Loucy (cell line): Measurements from ENCODE around the gene RNF157.

ENCODE experiments used
- H2AFZ ChIP-seq: fragments of 200-600 bp; sonication (generic); 2 replicates; pipeline ENCODE4 v1.6.0; 2016; ENCODE audit warnings: antibody characterized with exemption, mild to moderate bottlenecking, low read length, moderate library complexity
- H3F3A ChIP-seq: fragments of 200-600 bp; 2 replicates; pipeline ENCODE4 v1.6.0; 2016; ENCODE audit warnings: antibody characterized with exemption, low read depth, mild to moderate bottlenecking
- H3K27me3 ChIP-seq: fragments of 200-600 bp; sonication (generic); 2 replicates; pipeline ENCODE4 v1.6.1; 2014; ENCODE audit warnings: low read length, mild to moderate bottlenecking; ENCODE audit not compliant: insufficient read depth, poor library complexity, severe bottlenecking
- H3K36me3 ChIP-seq: fragments of 200-600 bp; sonication (generic); 2 replicates; pipeline ENCODE4 v1.6.1; 2016; ENCODE audit warnings: low read length; ENCODE audit not compliant: insufficient read depth
- H3K4me1 ChIP-seq: fragments of 200-600 bp; sonication (generic); 2 replicates; pipeline ENCODE4 v1.5.1; 2014; ENCODE audit warnings: low read length, mild to moderate bottlenecking; ENCODE audit not compliant: insufficient read depth, poor library complexity, severe bottlenecking
- H3K4me2 ChIP-seq: fragments of 200-600 bp; sonication (generic); 2 replicates; pipeline ENCODE4 v1.6.0; 2014; ENCODE audit warnings: antibody characterized with exemption, low read length, low read depth, mild to moderate bottlenecking; ENCODE audit not compliant: poor library complexity, severe bottlenecking
- H3K4me3 ChIP-seq: fragments of 200-600 bp; sonication (generic); 2 replicates; pipeline ENCODE4 v1.5.1; 2014; ENCODE audit warnings: low read length, mild to moderate bottlenecking, mixed read lengths; ENCODE audit not compliant: poor library complexity, severe bottlenecking
- H3K79me2 ChIP-seq: fragments of 200-600 bp; sonication (generic); 2 replicates; pipeline ENCODE4 v1.6.1; 2014; ENCODE audit warnings: low read length; ENCODE audit not compliant: insufficient read depth
- H3K9ac ChIP-seq: fragments of 200-600 bp; sonication (generic); 2 replicates; pipeline ENCODE4 v1.6.0; 2014; ENCODE audit warnings: mild to moderate bottlenecking, low read depth, low read length, moderate library complexity; ENCODE audit not compliant: poor library complexity, severe bottlenecking
- H3K9me2 ChIP-seq: fragments of 200-600 bp; sonication (generic); replicated peaks from 2 replicates; pipeline ENCODE4 v1.6.1; 2016; ENCODE audit warnings: low read depth, low read length, mixed read lengths
- H3K9me3 ChIP-seq: fragments of 200-600 bp; sonication (generic); 2 replicates; pipeline ENCODE4 v1.6.1; 2014; ENCODE audit warnings: mild to moderate bottlenecking, antibody characterized with exemption, low read length, low read depth; ENCODE audit not compliant: insufficient read depth
- H4K20me1 ChIP-seq: fragments of 200-600 bp; sonication (generic); 2 replicates; pipeline ENCODE4 v1.6.0; 2014; ENCODE audit warnings: antibody characterized with exemption, low read length, mild to moderate bottlenecking; ENCODE audit not compliant: insufficient read depth, poor library complexity, severe bottlenecking
- CTCF ChIP-seq: fragments of 200-600 bp; sonication (generic); conservative IDR thresholded peaks from 2 replicates; pipeline ENCODE4 v1.5.1; 2014; ENCODE audit warnings: mild to moderate bottlenecking, antibody characterized with exemption, low read length
- EZH2phosphoT487 ChIP-seq: fragments of 200-600 bp; IDR thresholded peaks from 2 replicates; pipeline ENCODE4 v1.6.1; 2018; ENCODE audit warnings: antibody characterized with exemption, mild to moderate bottlenecking, moderate library complexity, borderline replicate concordance

Gene RNF157

GRCh38 chr17:76239538-76240274, 587 bp downstream of the RNF157 start:
- H3F3A ChIP-seq, result no peaks in the 10 kb centered on the region
- no peak for TF ChIP-seq CTCF
- TF ChIP-seq EZH2phosphoT487, result no peak
- H3K4me2 ChIP-seq, result no peak overlapping the region
- H3K36me3 ChIP-seq, result no peaks in the 10 kb centered on the region
- H3K9ac ChIP-seq, result no peak overlapping the region
- peaks cover 20% of the 10 kb centered on the region for H3K27me3 ChIP-seq
- no peak overlapping the region for H2AFZ ChIP-seq
- no peaks in the 10 kb centered on the region for H4K20me1 ChIP-seq
- H3K79me2 ChIP-seq, result no peaks in the 10 kb centered on the region
- H3K4me1 ChIP-seq, result peaks cover 4% of the 10 kb centered on the region
- H3K4me3 ChIP-seq, result no peak overlapping the region
- no peaks in the 10 kb centered on the region for H3K9me2 ChIP-seq
- no peaks in the 10 kb centered on the region for H3K9me3 ChIP-seq

- no peak overlapping the region for H3K4me2 ChIP-seq
- no peaks in the 10 kb centered on the region for H3F3A ChIP-seq
- H3K9me2 ChIP-seq, result no peaks in the 10 kb centered on the region
- peaks cover 4% of the 10 kb centered on the region for H3K4me1 ChIP-seq
- no peaks in the 10 kb centered on the region for H3K9me3 ChIP-seq
- H2AFZ ChIP-seq, result no peak overlapping the region
- H4K20me1 ChIP-seq, result no peaks in the 10 kb centered on the region
- no peak overlapping the region for H3K4me3 ChIP-seq
- peaks cover 20% of the 10 kb centered on the region for H3K27me3 ChIP-seq
- H3K79me2 ChIP-seq, result no peaks in the 10 kb centered on the region
- H3K36me3 ChIP-seq, result no peaks in the 10 kb centered on the region
- TF ChIP-seq EZH2phosphoT487 (no peak), CTCF (no peak)
- no peak overlapping the region for H3K9ac ChIP-seq
Measured at GRCh38 chr17:76238847-76239537, 1.3 kb downstream of the RNF157 start.

- no peaks in the 10 kb centered on the region for H3K9me2 ChIP-seq
- H4K20me1 ChIP-seq, result no peaks in the 10 kb centered on the region
- H3K27me3 ChIP-seq, result peaks cover 20% of the 10 kb centered on the region
- no peaks in the 10 kb centered on the region for H3K9me3 ChIP-seq
- H3K4me3 ChIP-seq, result no peak overlapping the region
- H2AFZ ChIP-seq, result no peak overlapping the region
- no peaks in the 10 kb centered on the region for H3K36me3 ChIP-seq
- no peaks in the 10 kb centered on the region for H3F3A ChIP-seq
- H3K9ac ChIP-seq, result no peak overlapping the region
- H3K79me2 ChIP-seq, result no peaks in the 10 kb centered on the region
- no peak overlapping the region for H3K4me2 ChIP-seq
- TF ChIP-seq EZH2phosphoT487, result no peak
- no peak for TF ChIP-seq CTCF
- H3K4me1 ChIP-seq, result peaks cover 4% of the 10 kb centered on the region
Measured at GRCh38 chr17:76237859-76238313, 2.4 kb downstream of the RNF157 start.
